ENCODE data around the gene LAMA2.

GRCh38 chr6:128964233-128964755 lies 81.4 kb downstream of the LAMA2 start:
- no peak for TF ChIP-seq EZH2 (IDR thresholded peaks at IDR 0.05; ENCODE audit: borderline replicate concordance)
- TF ChIP-seq, protein P1, sequence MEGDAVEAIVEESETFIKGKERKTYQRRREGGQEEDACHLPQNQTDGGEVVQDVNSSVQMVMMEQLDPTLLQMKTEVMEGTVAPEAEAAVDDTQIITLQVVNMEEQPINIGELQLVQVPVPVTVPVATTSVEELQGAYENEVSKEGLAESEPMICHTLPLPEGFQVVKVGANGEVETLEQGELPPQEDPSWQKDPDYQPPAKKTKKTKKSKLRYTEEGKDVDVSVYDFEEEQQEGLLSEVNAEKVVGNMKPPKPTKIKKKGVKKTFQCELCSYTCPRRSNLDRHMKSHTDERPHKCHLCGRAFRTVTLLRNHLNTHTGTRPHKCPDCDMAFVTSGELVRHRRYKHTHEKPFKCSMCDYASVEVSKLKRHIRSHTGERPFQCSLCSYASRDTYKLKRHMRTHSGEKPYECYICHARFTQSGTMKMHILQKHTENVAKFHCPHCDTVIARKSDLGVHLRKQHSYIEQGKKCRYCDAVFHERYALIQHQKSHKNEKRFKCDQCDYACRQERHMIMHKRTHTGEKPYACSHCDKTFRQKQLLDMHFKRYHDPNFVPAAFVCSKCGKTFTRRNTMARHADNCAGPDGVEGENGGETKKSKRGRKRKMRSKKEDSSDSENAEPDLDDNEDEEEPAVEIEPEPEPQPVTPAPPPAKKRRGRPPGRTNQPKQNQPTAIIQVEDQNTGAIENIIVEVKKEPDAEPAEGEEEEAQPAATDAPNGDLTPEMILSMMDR (IDR thresholded peaks at IDR 0.05; ENCODE audit: poor library complexity), result no peak
